ENCODE data around the gene NLE1.

Gene NLE1

GRCh38 chr17:35086164-35086563 is 55.9 kb downstream of the NLE1 start:
- no peak for DNase-seq (ENCODE audit: low read depth)

GRCh38 chr17:35084987-35085386 is 57.1 kb downstream of the NLE1 start:
- DNase-seq (ENCODE audit: low read depth), result no peak

GRCh38 chr17:35083071-35083470 is 59.0 kb downstream of the NLE1 start:
- no peak for DNase-seq (ENCODE audit: low read depth)

- peak; percentile 92 for DNase-seq (ENCODE audit: low read depth)
Observed at GRCh38 chr17:35082073-35082657, 59.9 kb downstream of the NLE1 start.

GRCh38 chr17:35081638-35082037 is 60.5 kb downstream of the NLE1 start:
- DNase-seq (ENCODE audit: low read depth), result no peak

GRCh38 chr17:35080536-35080935 is 61.6 kb downstream of the NLE1 start:
- no peak for DNase-seq (ENCODE audit: low read depth)

GRCh38 chr17:35079547-35080423 is 62.3 kb downstream of the NLE1 start:
- DNase-seq (ENCODE audit: low read depth), result no peak

All from HS-5 (cell line).